Thyroid gland (tissue), 4 donors: ENCODE results near the gene FAM181B. TPM values are rescaled to one million over a fixed set of nuclear protein-coding genes. Genes with fewer than 3 reads are reported as not detected.
A peak's percentile ranks its signal among the peaks of the same experiment; 100 is the strongest.

Experiments
- DNase-seq, 2 donors: peaks; one replicate each; pipeline ENCODE4 v3.0.0-alpha.2; 2019
- H3K27ac ChIP-seq, 3 donors: fragments of 200-600 bp; sonication (generic); 1 replicate in 2 of 3; 2 replicates in 1 of 3; pipeline ENCODE4 v1.5.1; 2016 to 2019; ENCODE audit warnings: mild to moderate bottlenecking in 1 of 3, moderate library complexity in 1 of 3
- H3K27me3 ChIP-seq: fragments of 200-600 bp; sonication (generic); one replicate; pipeline ENCODE4 v1.5.1; 2019
- H3K36me3 ChIP-seq, 2 donors: fragments of 200-600 bp; sonication (generic); one replicate each; pipeline ENCODE4 v1.5.1; 2016 to 2019
- H3K4me1 ChIP-seq, 2 donors: fragments of 200-600 bp; sonication (generic); one replicate each; pipeline ENCODE4 v1.5.1; 2017 to 2019
- H3K4me3 ChIP-seq, 3 donors: fragments of 200-600 bp; sonication (generic); replicated peaks in 1 of 3; 1 replicate in 2 of 3; 2 replicates in 1 of 3; pipeline ENCODE4 v1.5.1; 2016; ENCODE audit warnings: mild to moderate bottlenecking in 1 of 3
- H3K9me3 ChIP-seq: fragments of 200-600 bp; sonication (generic); one replicate; pipeline ENCODE4 v1.5.1; 2017
- POLR2A ChIP-seq, 2 donors: fragments of 450-650 bp; IDR thresholded peaks; one replicate each; pipeline ENCODE4 v1.6.1; 2017; ENCODE audit warnings: antibody characterized with exemption in 2 of 2, mild to moderate bottlenecking in 2 of 2, moderate library complexity in 1 of 2
- WGBS, 2 donors: methylation state at CpG; one replicate each; pipeline ENCODE4 v1.1.5; 2017; 5-methylcytosine and 5-hydroxymethylcytosine counted together
- intact Hi-C: fragments of 100-400 bp; cut with DNase I; formaldehyde crosslinking; loops from one replicate; pipeline ENCODE4 v1.15.1; 2023
- total RNA-seq, 4 donors: library from RNA; depleted of rRNA; stranded (reverse); fragments of >200 nt; gene quantifications; one replicate each; pipeline ENCODE4 v1.2.3, GENCODE V29; 2016
- TF ChIP-seq, protein P1 (sequence below), 6 experiments: fragments of 200-600 bp in 3 of 6; fragments of 450-650 bp in 3 of 6; sonication (generic) in 3 of 6; IDR thresholded peaks; one replicate each; pipeline ENCODE4 v1.5.1; 2016 to 2019; ENCODE audit warnings: antibody characterized with exemption in 6 of 6, mild to moderate bottlenecking in 2 of 6, inconsistent platforms in 1 of 6, moderate library complexity in 1 of 6

FAM181B gene
- total RNA-seq, 4 donors from 2014 or later: 0.94 to 5.1 (median 1.5) TPM

DNA sequence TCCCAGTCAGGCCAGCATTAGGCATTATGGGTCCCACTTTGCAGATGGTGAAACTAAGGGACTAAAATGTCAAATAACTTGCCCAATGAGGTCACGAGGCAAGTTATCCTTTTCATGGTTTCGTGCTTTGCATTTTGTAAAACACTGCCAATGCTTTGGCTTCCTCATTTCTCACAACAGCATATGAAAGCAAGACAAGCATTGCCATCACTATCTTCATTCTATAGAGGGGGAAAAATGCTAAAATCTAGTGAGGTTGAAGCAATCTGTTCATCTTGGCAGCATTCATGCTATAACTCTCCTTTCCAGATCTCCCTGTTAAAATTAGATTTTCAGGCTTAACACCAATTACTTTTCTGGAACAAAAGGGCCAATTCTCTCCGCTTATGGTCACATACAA lies 14.8 kb downstream of the FAM181B start:
- TF ChIP-seq, protein P1, sequence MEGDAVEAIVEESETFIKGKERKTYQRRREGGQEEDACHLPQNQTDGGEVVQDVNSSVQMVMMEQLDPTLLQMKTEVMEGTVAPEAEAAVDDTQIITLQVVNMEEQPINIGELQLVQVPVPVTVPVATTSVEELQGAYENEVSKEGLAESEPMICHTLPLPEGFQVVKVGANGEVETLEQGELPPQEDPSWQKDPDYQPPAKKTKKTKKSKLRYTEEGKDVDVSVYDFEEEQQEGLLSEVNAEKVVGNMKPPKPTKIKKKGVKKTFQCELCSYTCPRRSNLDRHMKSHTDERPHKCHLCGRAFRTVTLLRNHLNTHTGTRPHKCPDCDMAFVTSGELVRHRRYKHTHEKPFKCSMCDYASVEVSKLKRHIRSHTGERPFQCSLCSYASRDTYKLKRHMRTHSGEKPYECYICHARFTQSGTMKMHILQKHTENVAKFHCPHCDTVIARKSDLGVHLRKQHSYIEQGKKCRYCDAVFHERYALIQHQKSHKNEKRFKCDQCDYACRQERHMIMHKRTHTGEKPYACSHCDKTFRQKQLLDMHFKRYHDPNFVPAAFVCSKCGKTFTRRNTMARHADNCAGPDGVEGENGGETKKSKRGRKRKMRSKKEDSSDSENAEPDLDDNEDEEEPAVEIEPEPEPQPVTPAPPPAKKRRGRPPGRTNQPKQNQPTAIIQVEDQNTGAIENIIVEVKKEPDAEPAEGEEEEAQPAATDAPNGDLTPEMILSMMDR (IDR thresholded peaks at IDR 0.05): no peak
- no peak for TF ChIP-seq POLR2A (IDR thresholded peaks at IDR 0.05)
- intact Hi-C loops: loop anchor here (5.0 to 10.0 kb wide), 2 partner anchors 143 to 1106 kb away; no protein-coding TSS in a partner anchor
- no peak overlapping the region for H3K4me3 ChIP-seq
- no peaks in the 10 kb centered on the region for H3K36me3 ChIP-seq
- H3K27me3 ChIP-seq: no peaks in the 10 kb centered on the region
- DNase-seq: no peak
- H3K9me3 ChIP-seq: no peaks in the 10 kb centered on the region
- no peaks in the 10 kb centered on the region for H3K4me1 ChIP-seq
- no peak overlapping the region for H3K27ac ChIP-seq
- WGBS, 2 donors: 49 to 55% methylated on average over 3 of the region's 3 CpGs

DNA sequence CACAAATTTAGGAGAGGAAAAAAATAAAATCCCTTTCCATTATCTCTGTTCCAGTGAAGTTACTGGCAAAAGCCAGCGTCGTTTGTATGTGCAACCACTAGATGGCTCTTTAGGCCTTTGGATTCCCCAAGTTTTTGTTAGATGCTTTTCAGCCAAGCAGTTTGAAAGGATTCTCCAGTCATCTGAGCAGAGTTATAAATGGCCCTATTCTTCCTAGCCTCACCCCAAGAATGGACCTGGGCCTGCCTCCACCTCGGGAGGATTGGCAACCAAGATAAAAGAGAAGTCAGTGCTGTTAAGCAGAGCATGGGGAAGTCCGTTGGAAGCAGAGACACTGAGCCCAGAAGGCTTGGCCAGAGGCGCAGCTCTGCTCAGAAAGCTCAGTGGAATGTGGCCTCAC lies 15.4 kb downstream of the FAM181B start:
- Histone ChIP-seq H3K27ac (no peak overlapping the region), H3K4me3 (no peak overlapping the region), H3K27me3 (no peaks in the 10 kb centered on the region), H3K4me1 (no peaks in the 10 kb centered on the region), H3K9me3 (no peaks in the 10 kb centered on the region), H3K36me3 (no peaks in the 10 kb centered on the region)
- TF ChIP-seq POLR2A (IDR thresholded peaks at IDR 0.05): no peak
- TF ChIP-seq, protein P1 (IDR thresholded peaks at IDR 0.05): peak; percentile 34 to 84 (median 72)
- WGBS, 2 donors: 27 to 29% methylated on average over 5 of the region's 5 CpGs
- intact Hi-C loops: loop anchor here (5.0 to 10.0 kb wide), 2 partner anchors 144 to 1106 kb away; no protein-coding TSS in a partner anchor
- peak; percentile 32 to 47 for DNase-seq

GRCh38 chr11:82714346-82715174 lies 19.1 kb downstream of the FAM181B start:
- H3K4me1 ChIP-seq: no peaks in the 10 kb centered on the region
- intact Hi-C loops: loop anchor here (5.0 to 10.0 kb wide), 2 partner anchors 148 to 1110 kb away; no protein-coding TSS in a partner anchor
- H3K27ac ChIP-seq: no peak overlapping the region
- no peaks in the 10 kb centered on the region for H3K27me3 ChIP-seq
- TF ChIP-seq, protein P1 (IDR thresholded peaks at IDR 0.05): no peak
- no peak for TF ChIP-seq POLR2A (IDR thresholded peaks at IDR 0.05)
- 69 to 70% methylated on average over 14 of the region's 14 CpGs for WGBS, 2 donors
- DNase-seq: no peak
- H3K9me3 ChIP-seq: no peaks in the 10 kb centered on the region
- H3K4me3 ChIP-seq: no peak overlapping the region
- no peaks in the 10 kb centered on the region for H3K36me3 ChIP-seq

- H3K4me3 ChIP-seq: no peak overlapping the region
- no peak for DNase-seq
- intact Hi-C loops: loop anchor here (10.0 kb wide), 1 partner anchor 1113 kb away; no protein-coding TSS in a partner anchor
- H3K9me3 ChIP-seq: no peaks in the 10 kb centered on the region
- no peak overlapping the region for H3K27ac ChIP-seq
- no peaks in the 10 kb centered on the region for H3K36me3 ChIP-seq
- H3K4me1 ChIP-seq: no peaks in the 10 kb centered on the region
- no peaks in the 10 kb centered on the region for H3K27me3 ChIP-seq
- TF ChIP-seq, protein P1 (IDR thresholded peaks at IDR 0.05): no peak
- TF ChIP-seq POLR2A (IDR thresholded peaks at IDR 0.05): no peak
Observed at GRCh38 chr11:82711648-82712047, 22.0 kb downstream of the FAM181B start.

DNA sequence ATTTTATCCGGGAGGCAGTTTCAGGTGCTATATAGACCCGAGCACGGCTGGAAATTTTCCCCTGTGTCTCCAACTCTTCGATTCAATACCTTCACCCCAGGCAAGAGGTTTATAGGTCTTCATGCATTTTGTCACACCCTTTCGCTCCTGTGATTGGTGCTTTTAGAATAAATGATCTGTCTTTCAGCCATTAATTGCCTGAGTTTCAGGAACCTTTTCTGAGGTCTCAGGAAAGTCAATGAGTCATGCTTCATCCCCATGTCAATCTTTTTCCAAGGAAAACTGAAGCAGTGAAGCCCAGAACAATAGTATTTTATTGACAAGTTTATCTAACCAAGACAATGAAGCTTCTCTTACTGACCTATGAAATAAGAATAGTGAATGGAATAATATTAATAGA lies 29.9 kb downstream of the FAM181B start:
- H3K4me1 ChIP-seq: no peaks in the 10 kb centered on the region
- 85 to 86% methylated on average over 5 of the region's 5 CpGs for WGBS, 2 donors
- H3K4me3 ChIP-seq: no peak overlapping the region
- H3K9me3 ChIP-seq: no peaks in the 10 kb centered on the region
- H3K36me3 ChIP-seq: no peaks in the 10 kb centered on the region
- TF ChIP-seq, protein P1 (IDR thresholded peaks at IDR 0.05): no peak
- no peak for TF ChIP-seq POLR2A (IDR thresholded peaks at IDR 0.05)
- no peak for DNase-seq
- H3K27me3 ChIP-seq: no peaks in the 10 kb centered on the region
- intact Hi-C loops: no loop called here
- H3K27ac ChIP-seq: no peak overlapping the region
